Right lobe of liver (tissue), 6 donors: ENCODE results near the gene LOXL1. TPM values are rescaled to one million over a fixed set of nuclear protein-coding genes. Genes with fewer than 3 reads are reported as not detected.

ENCODE experiments used
- ATAC-seq, 4 donors: fragments of 200-7000 bp; cut with Tn5 transposase; one replicate each; pipeline ENCODE4 v1.9.1; 2020; ENCODE audit warnings: mild to moderate bottlenecking in 4 of 4, moderate library complexity in 4 of 4
- DNase-seq, 3 donors: peaks; one replicate each; pipeline ENCODE4 v3.0.0-alpha.2; 2020
- H3K27ac ChIP-seq, 3 donors: fragments of 200-600 bp; one replicate each; pipeline ENCODE4 v1.8.0; 2022
- H3K27me3 ChIP-seq, 2 donors: fragments of 200-600 bp; one replicate each; pipeline ENCODE4 v1.8.0; 2022
- H3K36me3 ChIP-seq, 4 donors: fragments of 200-600 bp; sonication (generic) in 1 of 4; one replicate each; pipeline versions ENCODE4 v1.5.1 to v1.8.0; 2017 to 2022; ENCODE audit warnings: control low read depth in 1 of 4
- H3K4me1 ChIP-seq, 4 donors: fragments of 200-600 bp; sonication (generic) in 1 of 4; one replicate each; pipeline versions ENCODE4 v1.5.1 to v1.8.0; 2017 to 2022; ENCODE audit warnings: control low read depth in 1 of 4
- H3K4me3 ChIP-seq, 3 donors: fragments of 200-600 bp; one replicate each; pipeline ENCODE4 v1.8.0; 2022
- H3K9me3 ChIP-seq, 4 donors: fragments of 200-600 bp; sonication (generic) in 1 of 4; one replicate each; pipeline versions ENCODE4 v1.5.1 to v1.8.0; 2017 to 2022; ENCODE audit warnings: control low read depth in 1 of 4
- POLR2A ChIP-seq: fragments of 450-650 bp; IDR thresholded peaks from one replicate; pipeline ENCODE4 v1.6.1; 2017; ENCODE audit warnings: antibody characterized with exemption, mild to moderate bottlenecking
- WGBS: methylation state at CpG from one replicate; pipeline ENCODE4 v1.1.6; 2018; ENCODE audit warnings: low coverage, low lambda C conversion rate; ENCODE audit not compliant: insufficient coverage; ENCODE audit errors: missing lambda C conversion rate; 5-methylcytosine and 5-hydroxymethylcytosine counted together
- intact Hi-C, 2 donors: fragments of 100-400 bp; cut with DNase I; formaldehyde crosslinking; loops; one replicate each; pipeline versions ENCODE4 v1.11.2 to v1.14.1; 2022
- total RNA-seq, 6 experiments: library from RNA; depleted of rRNA in 2 of 6; stranded (reverse); fragments of >200 nt in 2 of 6; fragmentation: NEBNext Ultra II Directional in 3 of 6; extraction: Animal tissue kit (Norgen Biotek cat#: 25700) in 3 of 6; gene quantifications; one replicate each; pipeline versions ENCODE4 v1.1.0 to v1.2.4, GENCODE V29; 2016 to 2023
- TF ChIP-seq, protein P1 (sequence below), 4 donors: fragments of 200-600 bp in 3 of 4; fragments of 450-650 bp in 1 of 4; IDR thresholded peaks; one replicate each; pipeline versions ENCODE4 v1.5.1 to v1.8.0; 2016 to 2022; ENCODE audit warnings: antibody characterized with exemption in 4 of 4, mild to moderate bottlenecking in 2 of 4
- donor health status: DM: no; HTN: yes; CAD: no.
- donor health status: DM: no; HTN: no; CAD: no.
- donor health status: DM: no; HTN: no; CAD: no.
- donor health status: DM: no; HTN: yes; CAD: no.
- donor health status: DM: no; HTN: yes; CAD: no.

The LOXL1 gene
- total RNA-seq, 6 experiments from 2014 or later, result 0.29 to 2.3 (median 0.83) TPM

DNA sequence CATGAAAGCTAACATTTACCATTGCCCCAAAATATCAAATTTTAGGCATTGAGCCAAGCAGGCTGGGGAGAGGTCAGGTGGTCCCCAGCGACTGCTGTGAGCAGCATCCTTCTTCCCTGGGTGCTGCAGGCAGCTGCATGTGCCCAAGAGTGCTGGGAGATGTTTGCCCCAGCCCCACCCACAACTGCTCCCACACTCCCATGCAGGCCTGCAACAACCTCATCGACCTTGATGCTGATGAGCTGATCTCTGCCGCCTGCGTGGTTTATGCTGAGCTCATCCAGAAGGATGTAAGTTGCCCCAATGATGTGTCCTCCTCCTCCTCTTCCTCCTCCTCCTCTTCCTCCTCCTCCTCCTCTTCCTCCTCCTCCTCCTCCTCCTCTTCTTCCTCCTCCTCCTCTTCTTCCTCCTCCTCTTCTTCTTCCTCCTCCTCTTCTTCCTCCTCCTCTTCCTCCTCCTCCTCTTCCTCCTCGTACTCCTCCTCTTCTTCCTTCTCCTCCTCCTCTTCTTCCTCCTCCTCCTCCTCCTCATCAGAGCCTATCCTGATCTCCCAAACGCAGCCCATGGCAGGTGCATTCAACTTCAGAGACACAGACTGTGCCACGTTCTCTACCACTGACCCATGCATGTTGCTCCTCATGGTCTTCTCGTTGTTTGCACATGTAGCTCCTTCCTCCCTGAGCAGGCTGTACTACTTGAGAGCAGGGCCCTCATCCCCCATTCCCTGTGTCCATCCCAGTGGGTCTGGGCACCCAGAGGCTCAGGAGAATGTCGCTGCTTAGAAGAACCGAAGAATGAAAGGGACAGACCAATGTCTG lies 37.8 kb upstream of the LOXL1 start:
- ATAC-seq (no peak), DNase-seq (peak in 1 of 3 donors; percentile 17)
- no peaks in the 10 kb centered on the region for H3K36me3 ChIP-seq
- TF ChIP-seq POLR2A, result no peak
- TF ChIP-seq, protein P1, sequence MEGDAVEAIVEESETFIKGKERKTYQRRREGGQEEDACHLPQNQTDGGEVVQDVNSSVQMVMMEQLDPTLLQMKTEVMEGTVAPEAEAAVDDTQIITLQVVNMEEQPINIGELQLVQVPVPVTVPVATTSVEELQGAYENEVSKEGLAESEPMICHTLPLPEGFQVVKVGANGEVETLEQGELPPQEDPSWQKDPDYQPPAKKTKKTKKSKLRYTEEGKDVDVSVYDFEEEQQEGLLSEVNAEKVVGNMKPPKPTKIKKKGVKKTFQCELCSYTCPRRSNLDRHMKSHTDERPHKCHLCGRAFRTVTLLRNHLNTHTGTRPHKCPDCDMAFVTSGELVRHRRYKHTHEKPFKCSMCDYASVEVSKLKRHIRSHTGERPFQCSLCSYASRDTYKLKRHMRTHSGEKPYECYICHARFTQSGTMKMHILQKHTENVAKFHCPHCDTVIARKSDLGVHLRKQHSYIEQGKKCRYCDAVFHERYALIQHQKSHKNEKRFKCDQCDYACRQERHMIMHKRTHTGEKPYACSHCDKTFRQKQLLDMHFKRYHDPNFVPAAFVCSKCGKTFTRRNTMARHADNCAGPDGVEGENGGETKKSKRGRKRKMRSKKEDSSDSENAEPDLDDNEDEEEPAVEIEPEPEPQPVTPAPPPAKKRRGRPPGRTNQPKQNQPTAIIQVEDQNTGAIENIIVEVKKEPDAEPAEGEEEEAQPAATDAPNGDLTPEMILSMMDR (IDR thresholded peaks at IDR 0.05), result no peak
- intact Hi-C loops, result no loop called here
- no peak overlapping the region for H3K27ac ChIP-seq
- H3K4me3 ChIP-seq, result no peak overlapping the region
- no peaks in the 10 kb centered on the region for H3K4me1 ChIP-seq
- no peaks in the 10 kb centered on the region for H3K27me3 ChIP-seq
- WGBS, result 46% methylated on average over 9 of the region's 10 CpGs
- H3K9me3 ChIP-seq, result no peaks in the 10 kb centered on the region

DNA sequence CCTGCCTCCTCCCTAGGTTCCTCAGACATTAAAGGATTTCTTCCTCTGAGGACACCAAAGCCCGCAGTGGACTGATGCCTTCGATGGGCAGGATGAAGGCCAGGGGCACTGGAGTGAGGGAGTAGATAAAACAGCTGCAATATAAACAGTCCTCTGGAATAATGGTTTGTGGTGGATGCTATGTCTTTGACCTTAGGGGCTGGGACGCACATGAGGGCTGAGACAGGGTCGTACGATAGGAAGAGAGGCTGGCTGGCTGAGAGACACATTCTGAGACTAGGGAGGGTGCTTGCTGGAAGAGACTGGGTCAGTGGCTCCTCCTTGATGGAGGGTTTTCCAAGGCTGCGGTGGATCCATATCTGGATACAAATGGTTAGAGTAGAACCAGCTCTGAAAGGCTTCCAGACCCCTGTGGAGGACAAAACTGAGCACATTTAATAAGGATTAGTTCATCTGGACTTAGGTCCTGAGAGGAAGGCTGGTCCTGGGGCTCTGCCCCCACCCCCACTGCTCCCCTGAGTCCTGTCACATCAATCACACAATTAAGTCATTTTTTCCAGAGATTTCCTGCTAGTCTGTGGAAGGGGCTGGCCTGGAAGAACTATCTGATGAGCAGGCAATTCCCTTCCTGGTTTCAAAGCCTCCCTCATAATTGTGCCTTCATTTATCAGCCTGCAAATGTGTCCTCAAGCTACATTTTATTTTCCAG lies 37.1 kb upstream of the LOXL1 start:
- H3K36me3 ChIP-seq, result no peaks in the 10 kb centered on the region
- TF ChIP-seq, protein P1 (IDR thresholded peaks at IDR 0.05), result no peak
- no peak for TF ChIP-seq POLR2A
- H3K27ac ChIP-seq, result no peak overlapping the region
- no peaks in the 10 kb centered on the region for H3K4me1 ChIP-seq
- no peak overlapping the region for H3K4me3 ChIP-seq
- no peaks in the 10 kb centered on the region for H3K9me3 ChIP-seq
- ATAC-seq (no peak), DNase-seq (no peak)
- WGBS, result 54% methylated on average over 6 of the region's 6 CpGs
- intact Hi-C loops, result no loop called here
- no peaks in the 10 kb centered on the region for H3K27me3 ChIP-seq

DNA sequence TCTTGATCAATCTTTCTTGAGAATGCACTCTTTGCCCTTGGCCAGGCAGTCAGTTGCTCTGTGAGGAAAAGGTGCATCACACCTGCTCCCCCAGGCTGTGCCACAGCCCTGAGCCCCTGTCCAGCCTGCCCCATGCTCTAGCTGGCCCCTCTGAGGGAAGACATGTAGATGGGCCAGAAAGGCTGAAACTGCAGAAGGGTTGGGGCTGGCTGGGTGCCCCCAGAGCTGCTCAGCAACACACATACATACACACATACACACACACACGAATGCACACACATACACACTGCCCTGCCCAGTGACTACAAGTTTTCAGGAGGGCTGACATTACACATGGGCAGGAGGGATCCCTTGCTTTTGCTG lies 36.5 kb upstream of the LOXL1 start:
- Histone ChIP-seq H3K4me3 (no peak overlapping the region), H3K27ac (no peak overlapping the region), H3K27me3 (no peaks in the 10 kb centered on the region), H3K9me3 (no peaks in the 10 kb centered on the region), H3K4me1 (no peaks in the 10 kb centered on the region), H3K36me3 (no peaks in the 10 kb centered on the region)
- ATAC-seq, result no peak
- no peak for TF ChIP-seq POLR2A
- TF ChIP-seq, protein P1 (IDR thresholded peaks at IDR 0.05), result no peak
- intact Hi-C loops, result no loop called here
- WGBS, result no CpG with 5 or more reads among the region's 1 CpG
- no peak for DNase-seq

DNA sequence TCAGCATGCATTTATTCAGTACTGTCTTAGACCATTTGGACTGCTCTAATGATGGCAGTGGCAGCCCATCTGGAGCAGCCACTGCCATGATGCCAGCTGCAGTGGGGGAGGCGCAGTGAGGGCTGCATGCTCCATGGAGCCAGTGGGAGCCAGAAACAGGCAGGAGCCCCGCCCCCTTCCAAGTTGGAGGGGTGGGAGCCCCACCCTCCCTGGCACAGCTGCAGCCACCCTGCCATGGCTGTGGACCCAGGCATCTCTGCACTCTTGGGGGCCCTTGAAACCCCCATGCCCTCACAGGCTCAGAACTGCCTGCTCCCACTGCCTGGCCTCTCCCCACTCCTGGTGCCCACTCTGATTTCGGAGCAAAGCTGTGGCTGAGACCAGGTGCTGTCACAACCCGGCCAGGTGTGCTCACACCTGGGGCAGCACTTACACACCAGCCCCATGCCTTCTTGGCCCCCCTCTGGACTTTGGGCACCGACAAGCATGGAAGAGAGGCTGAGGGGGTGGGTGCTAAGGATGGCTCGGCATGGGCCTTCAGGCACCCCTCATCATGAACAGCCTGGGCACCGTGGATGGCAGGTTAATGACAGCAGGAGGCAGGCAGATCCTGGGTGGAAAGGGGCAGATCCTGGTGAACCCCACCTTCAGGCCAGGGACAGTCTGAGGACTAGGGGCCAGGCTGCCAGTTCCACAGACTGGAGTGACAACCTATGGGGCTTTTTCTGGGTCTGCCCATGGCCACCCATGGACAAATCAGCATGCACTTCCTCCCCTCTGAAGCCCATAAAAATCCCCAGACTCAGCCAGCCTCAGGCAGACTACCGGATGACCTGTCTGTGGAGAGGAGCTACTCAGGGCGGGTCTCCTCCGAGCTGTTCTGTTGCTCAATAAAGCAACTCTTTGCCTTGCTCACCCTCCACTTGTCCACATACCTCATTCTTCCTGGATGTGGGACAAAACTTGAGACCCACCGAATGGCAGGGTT lies 34.6 kb upstream of the LOXL1 start:
- ATAC-seq (no peak), DNase-seq (no peak)
- Histone ChIP-seq H3K36me3 (no peaks in the 10 kb centered on the region), H3K9me3 (no peaks in the 10 kb centered on the region), H3K4me1 (no peaks in the 10 kb centered on the region), H3K27me3 (no peaks in the 10 kb centered on the region), H3K4me3 (no peak overlapping the region), H3K27ac (no peak overlapping the region)
- intact Hi-C loops, result no loop called here
- TF ChIP-seq, protein P1 (IDR thresholded peaks at IDR 0.05), result no peak
- no peak for TF ChIP-seq POLR2A
- WGBS, result 75% methylated on average over 4 of the region's 11 CpGs
